GM21526 (cell line): ENCODE measurements around the gene IRX5.

Experiments
- ATAC-seq: cut with Tn5 transposase; IDR thresholded peaks from one replicate; pipeline ENCODE4 v1.9.1; 2021; ENCODE audit warnings: moderate library complexity; ENCODE audit not compliant: unreplicated experiment, low FRiP score

Gene IRX5

DNA sequence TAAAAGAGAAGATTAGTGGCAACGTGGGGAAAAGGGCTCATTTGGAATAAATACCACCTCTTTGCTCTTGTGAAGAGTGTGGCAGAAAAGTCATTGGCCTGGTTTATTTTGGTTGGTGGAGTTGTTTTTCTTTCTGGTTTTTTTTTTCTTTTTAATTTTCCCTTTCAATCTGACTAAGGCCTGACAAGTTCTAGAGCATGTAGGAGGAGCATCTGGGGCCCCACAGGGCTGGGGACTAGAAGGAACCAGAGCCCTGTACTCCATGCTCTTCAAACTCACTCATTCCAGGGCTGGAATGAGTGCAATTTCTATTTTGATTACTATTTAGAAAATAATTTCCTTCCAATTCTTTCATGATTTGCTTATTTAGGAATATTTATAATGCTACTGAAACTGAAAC, 13.3 kb downstream of the IRX5 start:
- no peak for ATAC-seq

- no peak for ATAC-seq
Measured at GRCh38 chr16:54945063-54945462, 14.4 kb downstream of the IRX5 start.

- ATAC-seq, result no peak
Measured at GRCh38 chr16:54946909-54947308, 16.2 kb downstream of the IRX5 start.

DNA sequence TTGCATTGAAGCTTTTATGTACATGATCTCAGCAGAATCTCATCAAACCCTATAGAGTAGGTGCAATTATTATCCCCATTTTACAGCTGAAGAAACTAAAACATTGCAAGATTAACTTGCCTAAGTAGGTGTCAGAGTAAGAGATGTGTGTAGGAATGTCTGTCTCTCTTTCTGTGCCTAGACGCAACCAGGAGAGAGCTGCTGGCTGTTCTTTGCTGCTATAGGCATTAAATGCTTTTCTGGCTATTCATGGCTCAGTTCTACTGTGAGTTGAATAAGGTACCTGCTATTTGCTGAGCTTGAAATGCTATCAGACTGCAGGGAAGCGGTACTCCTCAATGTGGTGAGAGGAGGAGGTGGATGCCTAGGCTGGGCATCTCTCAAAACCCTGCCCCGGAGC, 17.0 kb downstream of the IRX5 start:
- ATAC-seq, result no peak

DNA sequence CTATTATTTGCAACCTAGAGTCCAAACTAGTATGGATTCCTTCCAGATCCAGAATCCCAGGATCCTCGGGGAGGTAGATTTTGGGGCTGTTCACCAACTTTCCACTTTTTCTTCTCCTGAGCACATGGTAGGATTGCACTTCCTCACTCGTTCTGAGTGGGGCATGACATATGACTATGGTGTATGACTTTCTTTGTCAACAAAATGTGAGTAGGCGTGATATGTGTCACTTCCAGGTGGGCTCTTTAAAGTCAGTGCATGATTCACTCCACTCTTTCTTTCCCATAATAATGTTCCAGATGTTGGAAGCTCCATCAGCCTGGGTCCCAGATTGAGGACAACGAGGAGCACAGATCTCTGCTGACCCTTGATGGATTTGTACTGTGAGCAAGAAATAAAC, 21.5 kb downstream of the IRX5 start:
- no peak for ATAC-seq

DNA sequence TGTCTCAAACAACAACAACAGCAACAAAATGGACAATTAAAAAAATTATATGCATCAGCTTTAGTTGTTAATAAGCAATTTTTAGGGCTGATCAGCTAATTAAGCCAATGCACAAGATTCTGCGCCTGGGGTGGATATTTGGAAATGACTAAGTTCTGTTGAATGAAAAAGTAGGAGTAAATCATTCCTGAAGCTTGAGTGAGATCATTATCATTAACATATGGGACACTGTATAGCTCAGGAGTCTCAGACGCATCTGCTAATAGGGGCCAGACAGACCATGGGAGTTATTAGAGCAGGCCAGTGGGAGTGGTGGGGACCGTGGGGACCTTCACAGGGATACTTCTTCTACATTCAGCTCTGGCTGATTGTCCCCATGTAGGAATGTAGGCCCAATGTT, 22.8 kb downstream of the IRX5 start:
- ATAC-seq, result no peak

DNA sequence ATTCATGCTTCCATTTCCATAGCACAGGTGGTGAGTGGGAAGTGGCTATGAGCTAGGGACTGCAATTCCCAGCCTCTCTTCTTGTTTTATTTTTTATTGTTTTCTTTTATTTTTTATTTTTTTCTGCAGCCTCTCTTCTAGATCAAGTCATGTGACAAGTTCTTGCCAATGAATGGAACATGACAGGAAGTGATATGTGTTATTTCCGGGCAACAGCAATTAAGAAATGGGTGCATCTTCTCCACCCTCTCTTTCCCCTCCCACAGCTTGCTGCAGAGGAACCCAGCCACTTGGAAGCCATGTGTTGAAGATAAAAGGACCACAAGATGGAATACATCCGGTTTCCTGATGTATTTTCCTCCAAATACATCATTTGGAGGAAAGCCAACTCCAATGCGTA, 23.6 kb downstream of the IRX5 start:
- no peak for ATAC-seq

GRCh38 chr16:54955757-54956156, 25.1 kb downstream of the IRX5 start:
- no peak for ATAC-seq

- no peak for ATAC-seq
Measured at GRCh38 chr16:54957403-54958166, 26.9 kb downstream of the IRX5 start.

- ATAC-seq, result no peak
Measured at GRCh38 chr16:54962045-54962444, 31.4 kb downstream of the IRX5 start.

DNA sequence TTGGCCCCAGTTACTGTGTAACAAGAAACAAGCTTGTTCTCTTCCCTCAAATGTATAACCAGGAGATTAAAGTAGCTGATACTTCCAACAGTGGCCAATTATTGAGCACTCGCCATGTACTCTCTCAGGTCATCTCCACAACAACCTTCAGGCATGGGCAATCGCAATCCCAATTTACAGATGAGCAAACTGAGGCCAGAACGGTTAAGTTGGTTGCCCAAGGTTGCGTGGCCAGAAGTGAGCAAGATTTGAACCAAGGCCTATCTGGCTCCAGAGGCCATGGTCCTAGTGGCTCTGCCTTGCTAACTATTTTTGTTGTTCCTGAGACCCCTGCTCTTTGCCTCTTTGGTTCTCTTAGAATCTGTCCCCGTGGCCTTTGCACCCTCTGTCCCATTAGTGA, 33.6 kb downstream of the IRX5 start:
- no peak for ATAC-seq

DNA sequence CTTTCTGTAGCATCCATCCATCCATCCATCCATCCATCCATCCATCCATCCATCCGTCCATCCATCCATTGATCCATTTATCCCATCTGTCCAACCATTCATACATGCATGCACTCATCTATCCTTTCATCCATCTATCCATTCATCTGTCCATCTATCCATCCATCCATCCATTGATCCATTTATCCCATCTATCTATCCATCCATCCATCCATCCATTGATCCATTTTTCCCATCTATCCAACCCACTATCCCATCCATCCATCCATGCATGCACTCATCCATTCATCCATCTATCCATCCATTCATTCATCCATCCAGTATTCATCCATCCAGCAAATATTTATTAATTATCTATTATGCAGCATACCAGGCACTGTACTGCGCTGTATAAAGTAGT, 34.8 kb downstream of the IRX5 start:
- no peak for ATAC-seq

DNA sequence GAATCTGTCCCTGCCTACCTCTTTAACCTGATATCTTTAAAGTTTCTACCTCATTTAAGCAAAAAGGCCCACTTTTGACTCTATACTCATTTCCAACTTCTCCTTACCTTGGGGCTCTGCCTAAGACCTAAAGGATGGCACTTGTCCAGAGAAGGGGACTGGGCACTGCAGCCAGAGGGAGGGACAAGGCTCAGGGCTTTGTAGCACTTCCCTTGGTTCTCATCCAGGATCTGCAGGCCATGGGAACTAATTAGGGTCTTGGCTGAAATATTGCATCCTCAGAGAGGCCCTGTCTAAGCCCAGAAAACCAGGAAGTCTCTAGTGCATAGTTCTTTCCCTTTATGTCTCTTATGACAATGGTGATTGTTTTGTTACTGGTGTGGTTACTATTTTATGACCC, 37.3 kb downstream of the IRX5 start:
- ATAC-seq, result no peak

GRCh38 chr16:54968784-54969183, 38.1 kb downstream of the IRX5 start:
- no peak for ATAC-seq

DNA sequence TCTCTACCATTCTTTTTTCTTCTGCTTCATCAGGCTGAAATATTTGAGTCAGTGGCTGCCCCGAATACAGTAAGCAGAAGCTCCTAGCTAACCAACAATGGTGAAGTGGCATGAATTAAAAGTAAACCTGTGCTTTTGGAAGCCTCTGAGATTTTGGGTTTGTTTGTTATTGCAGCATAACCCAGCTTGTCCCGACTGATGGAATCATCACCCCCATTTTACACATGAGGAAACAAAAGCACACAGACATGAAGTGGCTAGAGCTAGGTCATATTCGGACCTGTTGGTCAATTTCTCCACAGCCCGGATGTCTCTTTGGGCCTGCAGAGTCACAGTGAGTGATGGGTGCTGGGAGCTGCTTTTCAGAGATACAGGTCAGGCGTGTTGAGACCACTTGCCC, 39.4 kb downstream of the IRX5 start:
- ATAC-seq, result no peak

DNA sequence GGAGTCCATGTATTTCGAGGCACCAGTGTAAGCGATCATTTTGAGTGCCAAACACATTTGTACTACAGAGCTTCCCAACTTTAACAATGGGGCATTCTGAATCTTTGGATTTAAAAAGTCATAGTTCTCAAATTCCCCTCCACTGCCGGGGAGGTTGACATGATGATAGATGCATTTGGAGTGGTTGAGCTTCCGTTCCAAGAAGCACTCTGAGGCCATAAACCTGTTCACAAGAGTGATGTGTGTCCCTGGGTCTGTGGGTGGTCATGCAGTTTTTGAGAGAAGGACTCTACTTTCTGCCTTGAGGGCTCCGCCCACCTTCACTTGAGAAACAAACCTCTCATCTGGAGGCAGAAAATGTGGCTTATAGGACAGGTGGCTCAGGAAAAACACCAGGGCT, 43.7 kb downstream of the IRX5 start:
- no peak for ATAC-seq

GRCh38 chr16:54976651-54977200, 46.1 kb downstream of the IRX5 start:
- no peak for ATAC-seq

DNA sequence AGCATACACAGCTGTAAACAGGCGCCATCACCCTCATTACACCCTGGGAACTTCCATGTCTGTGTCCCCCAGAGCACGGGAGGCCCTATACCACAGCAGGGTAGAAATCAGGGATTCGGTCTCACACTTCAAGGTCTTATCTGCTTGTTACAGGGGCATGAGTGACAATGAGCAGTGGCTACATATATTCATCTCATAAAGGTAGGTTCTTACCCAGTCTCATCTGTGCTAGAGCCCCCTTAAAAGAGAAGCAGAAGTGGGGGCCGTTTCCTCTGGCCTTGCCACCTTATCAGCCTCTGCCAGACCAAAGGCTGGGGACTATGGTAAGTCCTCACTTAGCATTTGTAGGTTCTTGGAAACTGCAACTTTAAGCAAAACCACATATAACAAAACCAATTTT, 46.5 kb downstream of the IRX5 start:
- no peak for ATAC-seq

- ATAC-seq, result no peak
Measured at GRCh38 chr16:54980821-54981220, 50.2 kb downstream of the IRX5 start.
